GM19452 (cell line): ENCODE results near the gene ACTC1.
"Not testable (repeated sequence)": the region's sequence is repeated elsewhere in the genome, so short reads cannot be mapped to it uniquely, and the experiment has no call there.

Source experiments
- ATAC-seq: cut with Tn5 transposase; IDR thresholded peaks from one replicate; pipeline ENCODE4 v1.9.1; 2021; ENCODE audit not compliant: unreplicated experiment

Gene ACTC1

DNA sequence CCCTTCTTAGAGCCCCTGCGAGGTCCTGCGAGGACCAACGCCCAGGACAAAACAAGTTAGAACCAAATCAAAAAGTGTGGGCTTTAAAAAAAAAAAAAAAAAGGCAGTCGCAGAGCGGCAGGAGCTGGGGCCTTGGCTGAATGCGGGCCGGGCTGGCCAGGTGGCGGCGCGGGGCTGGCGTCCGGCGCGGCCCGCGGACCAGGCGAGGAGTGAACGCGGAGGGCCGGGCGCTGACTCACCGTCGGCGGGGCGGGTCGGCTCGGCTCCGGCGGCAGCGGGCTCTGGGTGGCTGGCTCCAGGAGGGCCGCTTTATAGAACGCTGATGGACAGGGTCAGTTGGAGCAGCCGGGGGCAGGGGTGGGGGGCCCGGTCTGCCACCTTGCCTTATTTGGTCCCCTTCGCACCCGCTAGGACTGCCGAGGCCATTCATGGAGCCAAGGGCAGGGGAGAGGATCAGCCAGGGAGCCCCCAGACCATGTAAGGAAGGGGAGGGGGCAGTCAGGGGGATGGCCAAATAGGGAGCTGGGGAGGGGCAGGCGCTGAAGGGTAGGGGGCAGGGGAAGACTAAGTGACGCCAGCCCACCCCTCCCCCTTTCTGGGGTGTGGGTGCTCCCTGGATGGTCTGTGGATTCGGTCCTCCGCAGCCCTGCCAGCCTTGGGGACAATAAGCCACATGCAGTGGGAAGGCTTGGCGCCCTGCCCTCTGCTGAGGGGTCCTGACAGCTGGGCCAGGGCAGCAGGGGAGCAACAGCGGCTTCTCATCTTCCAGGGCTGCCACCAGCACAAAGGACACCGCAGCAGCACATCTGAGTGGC, at the start of gene ACTC1:
Gene ACTC1 (minus strand): TSS at position 283 of the 815 bp plus-strand sequence. CDS start 741 bp downstream, outside the sequence.
- ATAC-seq = no peak

DNA sequence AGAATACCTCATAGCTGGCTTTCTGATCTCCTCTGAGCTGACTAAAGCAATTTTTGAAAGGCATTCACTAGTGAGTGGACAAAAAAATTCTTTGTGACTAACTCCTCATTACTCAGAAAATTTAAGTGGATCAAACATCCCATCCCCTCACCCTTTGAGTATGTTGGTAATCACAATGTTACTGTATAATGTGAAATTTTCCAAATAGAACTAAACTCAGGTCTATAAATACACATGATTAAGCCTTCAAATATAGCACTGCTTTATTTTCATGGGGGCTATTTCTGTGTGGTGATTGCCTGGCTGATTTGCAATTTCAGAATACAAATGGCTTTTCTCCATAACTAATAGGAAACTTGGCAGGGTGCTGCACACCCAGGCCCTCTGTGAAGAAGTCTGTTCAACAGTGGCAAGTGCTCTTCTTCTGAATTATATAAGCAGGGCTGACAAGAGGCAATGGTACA, 45.9 kb upstream of the ACTC1 start:
- no peak for ATAC-seq

DNA sequence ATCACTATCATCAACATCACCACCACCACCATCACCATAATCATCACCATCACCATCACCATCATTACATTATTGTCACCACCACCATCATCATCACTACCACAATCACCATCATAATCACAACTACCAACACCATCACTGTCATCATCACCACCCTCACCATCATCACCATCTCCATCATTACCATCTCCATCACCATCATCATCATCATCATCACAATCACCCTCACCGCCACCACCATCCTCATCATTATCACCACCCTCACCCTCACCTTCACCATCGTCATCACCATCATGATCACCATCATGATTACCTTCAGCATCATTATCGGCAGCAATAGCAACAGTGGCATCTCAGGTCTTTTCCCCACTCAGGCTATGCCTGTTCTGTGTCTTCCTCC, 42.9 kb upstream of the ACTC1 start:
- ATAC-seq = no peak

DNA sequence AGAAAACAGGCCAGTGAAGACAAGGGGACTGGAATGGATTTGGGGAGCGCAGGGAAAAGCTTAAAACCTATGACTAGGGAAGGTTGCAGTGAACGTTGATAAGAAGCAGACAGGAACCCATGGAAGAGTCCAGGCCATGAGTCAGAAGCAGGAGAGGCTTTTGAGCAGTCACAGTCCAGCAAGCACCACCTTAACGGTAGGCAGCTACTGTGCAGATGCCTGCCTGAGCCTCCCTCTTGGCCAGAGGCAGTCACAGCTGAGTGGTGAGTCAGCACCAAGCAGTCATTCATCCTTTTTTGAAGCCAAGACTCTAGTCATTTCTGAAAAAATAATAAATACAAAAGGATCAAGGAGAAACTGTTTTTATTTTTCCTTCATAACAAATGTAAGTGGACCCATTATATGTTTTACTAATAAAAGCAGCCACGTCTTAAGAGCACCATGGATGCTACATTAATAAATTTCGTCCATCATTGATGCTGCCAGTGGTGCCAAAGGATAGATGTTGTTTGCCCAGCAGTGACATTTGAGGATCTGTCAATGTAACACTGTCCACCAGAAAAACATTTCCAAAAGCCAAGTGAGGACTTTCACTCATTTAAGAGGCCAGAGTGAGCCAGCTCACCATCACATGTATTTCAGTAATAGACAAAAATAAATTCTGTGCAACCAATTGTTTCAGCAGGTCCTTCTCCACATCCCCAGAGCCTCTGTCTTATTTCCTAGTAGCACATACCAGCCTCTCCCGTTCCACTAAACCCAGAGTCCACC, 42.1 kb upstream of the ACTC1 start:
- no peak for ATAC-seq

DNA sequence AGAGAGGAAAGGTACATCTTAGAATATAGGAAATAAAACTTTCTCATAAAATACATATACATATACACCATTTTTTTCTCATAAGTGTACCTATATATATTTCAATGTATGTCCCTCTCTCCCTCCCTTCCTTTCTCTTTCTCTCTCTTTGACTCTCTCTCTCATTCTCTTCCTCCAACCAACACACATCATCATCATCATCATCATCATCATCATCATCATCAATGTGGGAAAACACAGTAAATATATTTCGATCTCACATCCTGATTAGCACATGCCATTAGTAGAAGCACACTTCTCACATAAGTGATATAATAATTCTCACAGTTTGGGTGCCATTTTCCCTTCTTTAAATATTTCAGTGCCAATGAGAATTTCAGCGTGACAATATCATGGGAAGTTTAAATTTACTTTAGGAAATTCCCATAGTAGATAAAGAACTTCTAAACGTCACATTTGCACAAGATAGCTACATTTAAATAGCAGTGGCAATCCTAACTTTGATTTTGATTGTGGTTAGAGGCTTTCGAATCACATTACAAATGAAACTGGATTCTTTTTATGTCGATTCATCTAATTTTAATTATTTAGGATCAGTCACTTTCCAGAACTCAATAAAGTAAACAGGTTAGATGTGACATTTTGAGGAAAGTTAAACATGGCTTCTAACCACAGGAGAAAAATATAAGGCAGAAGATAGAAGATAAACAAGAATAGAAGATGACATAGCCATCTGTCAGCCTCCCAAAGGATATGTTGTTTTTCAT, 33.0 kb upstream of the ACTC1 start:
- no peak for ATAC-seq

DNA sequence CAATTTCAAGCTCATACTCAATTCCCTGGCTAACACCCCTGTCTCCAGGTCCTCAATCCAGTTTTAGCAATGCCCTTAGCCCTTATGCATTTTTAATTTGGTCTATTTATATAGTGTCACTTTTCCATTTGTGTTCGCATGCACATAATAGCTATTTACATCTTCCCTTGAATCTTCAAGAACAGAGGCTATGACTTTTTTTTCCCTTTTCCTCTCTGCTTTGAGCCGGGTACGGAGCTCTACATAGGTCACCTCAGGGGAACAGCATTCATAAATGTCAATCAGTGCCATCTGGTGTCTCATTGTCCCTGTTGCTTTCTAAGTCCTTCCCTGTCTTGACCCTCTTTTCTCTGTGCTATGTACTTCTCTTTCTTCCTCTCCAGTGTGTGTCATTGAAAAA, 26.5 kb upstream of the ACTC1 start:
- no peak for ATAC-seq

DNA sequence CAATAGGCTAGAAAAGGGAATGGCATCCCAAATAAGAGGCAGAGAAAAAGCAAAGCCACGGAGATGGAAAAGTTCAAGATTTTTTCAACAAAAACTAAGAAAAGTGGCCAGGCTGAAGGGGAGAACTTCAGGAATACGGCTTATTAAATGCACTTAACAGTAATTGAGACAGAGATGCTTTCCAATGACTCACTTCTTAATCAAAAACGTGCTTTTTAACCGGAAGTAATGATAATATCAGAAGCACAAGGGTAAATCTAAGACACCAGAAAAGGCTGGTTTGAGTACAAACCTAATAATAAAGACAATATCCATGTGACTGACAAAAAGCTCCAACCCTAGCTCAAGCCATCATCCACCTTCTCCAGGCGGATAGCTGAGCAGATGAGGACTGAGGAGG, 24.8 kb upstream of the ACTC1 start:
- no peak for ATAC-seq

DNA sequence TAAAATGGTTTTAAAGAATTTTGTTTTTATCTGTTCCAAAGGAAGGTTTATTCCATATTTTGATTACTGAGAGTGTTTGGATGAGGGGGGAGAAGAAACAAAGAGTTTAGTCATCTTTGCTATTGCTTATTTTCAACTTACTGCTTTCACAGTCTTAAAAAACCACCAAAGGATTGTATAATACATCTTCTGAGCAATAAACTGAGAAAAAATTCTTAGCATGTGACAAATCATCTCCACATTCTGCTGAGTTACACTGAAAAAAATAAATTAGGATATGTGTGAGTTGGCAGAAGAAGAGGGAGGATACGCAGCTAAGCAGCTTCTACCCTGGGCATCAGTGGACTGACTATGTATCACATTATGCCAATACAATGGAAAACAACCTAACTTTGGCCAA, 23.2 kb upstream of the ACTC1 start:
- no peak for ATAC-seq

DNA sequence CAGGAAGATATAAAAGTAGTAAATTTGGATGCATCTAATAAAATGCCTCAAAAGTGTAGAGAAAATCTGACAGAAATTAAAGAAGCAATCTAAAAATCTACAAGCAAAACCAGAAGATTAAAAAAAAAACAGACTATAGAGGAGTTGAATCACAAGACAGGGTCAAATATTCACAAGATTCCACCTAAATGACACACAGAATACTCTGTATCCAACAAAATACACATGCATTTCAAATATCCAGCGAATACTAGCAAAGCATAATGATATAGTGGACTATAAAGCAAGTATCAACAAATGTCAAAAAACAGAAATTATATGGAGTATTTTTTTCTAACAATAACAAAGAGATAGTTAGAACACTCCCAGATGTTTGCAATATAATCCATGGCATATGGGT, 20.5 kb upstream of the ACTC1 start:
- ATAC-seq = no peak

DNA sequence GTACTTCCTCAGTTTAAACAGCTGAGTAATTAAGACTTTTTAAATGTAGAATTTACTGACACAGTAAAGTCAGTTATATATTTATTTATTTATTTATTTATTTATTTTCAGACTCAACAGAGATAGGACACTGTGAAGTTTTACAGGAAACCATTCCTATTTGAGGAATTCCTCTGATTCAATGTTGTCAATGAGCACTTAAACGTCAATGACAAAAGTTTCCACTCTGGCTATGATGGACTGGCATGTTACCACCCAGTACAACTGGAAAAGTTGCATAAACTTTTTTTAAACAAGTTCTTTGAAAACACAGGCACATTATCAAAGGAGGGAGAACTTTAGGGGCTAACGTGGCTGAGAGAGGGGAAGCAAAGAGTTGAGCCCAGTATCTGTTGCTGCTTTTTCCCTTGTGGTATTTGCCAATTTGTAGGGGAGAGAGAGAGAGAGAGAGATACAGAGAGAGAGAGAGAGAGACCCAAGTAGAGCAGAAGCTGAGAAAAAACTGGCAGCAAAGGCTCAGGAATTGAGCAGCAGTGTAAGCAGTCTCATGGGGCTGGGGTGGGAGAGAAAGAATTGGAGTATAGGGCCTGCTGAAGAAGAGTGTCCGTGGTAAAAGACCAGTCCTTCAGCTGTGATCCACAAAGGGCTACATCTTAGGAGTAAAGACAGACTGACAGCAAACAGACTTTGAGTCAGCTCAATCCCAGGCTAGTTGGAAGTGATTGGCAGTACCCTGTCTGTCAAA, 18.3 kb upstream of the ACTC1 start:
- no peak for ATAC-seq

DNA sequence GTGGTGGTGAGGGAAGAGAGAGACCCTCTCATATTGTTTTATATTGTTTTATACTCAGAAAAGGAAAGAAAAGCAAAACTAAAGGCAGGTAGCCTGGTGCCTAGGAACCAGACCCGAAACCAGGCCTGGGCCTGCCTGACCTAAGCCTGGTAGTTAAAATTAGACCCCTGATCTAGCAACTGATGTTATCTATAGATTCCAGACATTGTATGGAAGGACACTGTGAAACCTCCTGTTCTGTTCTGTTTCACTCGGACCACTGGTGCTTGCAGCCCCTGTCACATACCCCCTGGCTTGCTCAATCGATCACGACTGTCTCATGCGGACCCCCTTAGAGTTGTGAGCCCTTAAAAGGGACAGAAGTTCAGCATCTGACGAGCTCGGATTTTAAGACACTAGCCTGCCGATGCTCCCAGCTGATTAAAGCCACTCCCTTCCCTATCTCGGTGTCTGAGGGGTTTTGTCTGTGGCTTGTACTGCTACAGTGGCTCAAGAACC, 17.6 kb upstream of the ACTC1 start:
- not testable (repeated sequence) for ATAC-seq

DNA sequence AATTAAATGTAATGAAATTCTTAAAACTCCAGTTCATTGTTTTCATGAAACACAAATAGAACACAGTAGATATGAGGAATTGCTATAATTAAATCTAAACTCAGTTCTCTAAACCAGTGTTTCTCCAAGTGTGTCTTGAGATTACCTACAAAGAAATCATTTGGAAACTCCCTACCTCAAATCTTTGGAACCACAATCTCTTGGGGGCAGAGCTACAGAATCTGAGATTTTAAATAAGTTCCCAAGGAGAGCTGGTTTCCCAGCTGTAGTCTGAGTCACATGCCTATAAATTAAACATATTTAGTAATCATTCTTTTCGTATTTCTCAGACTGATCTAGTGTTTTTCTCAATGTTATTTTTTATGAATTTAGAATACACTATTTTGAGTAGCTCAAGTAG, 17.0 kb upstream of the ACTC1 start:
- ATAC-seq = no peak

DNA sequence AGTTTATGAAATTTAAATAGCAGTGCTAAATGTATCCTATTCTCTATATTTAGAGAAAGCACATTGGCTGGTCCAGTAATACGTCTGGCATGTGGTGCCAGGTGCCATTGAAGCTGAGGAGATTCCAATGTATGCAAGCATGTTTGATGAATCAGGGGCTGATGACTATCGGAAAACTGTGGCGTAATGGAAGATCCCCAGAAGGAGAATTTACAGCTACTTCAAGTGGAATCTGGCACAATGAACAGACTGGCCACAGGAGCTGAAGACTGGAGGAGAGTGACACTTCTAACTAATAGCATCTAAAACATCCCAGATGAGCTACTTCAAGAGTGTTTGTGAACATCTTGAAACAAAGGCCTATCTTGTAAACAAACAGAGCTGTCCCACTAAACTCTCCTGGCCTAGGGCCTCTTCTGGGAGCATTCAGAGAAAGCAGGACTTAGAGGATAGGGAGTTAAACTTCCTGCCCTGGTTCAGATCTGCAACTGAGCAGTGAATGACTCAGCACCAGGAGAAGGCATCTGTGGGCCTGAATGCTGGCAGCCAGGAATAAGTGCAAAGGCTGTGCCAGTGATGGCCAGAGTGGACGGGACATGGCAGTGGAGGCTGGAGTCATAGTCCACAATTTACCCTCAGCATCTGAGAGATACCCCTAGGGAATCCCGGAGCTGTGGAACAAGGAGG, 15.2 kb upstream of the ACTC1 start:
- ATAC-seq = no peak

DNA sequence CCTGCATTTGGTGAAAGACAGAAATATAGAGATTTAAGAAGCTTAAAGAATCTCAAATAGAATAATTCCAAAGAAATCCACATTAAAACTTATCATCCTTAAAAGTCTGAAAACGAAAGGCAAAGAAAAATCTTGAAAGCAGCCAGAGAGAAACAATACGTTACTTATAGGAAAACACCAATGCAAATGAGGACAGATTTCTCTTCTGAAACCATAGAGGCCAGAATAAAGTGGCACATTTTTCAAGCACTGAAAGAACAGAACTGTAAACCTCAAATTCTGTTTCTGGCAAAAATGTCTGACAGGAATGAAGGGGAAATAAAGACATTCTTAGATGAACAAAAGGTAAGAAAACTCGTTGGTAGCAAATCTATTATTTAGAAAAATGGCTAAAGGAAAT, 13.8 kb upstream of the ACTC1 start:
- no peak for ATAC-seq

DNA sequence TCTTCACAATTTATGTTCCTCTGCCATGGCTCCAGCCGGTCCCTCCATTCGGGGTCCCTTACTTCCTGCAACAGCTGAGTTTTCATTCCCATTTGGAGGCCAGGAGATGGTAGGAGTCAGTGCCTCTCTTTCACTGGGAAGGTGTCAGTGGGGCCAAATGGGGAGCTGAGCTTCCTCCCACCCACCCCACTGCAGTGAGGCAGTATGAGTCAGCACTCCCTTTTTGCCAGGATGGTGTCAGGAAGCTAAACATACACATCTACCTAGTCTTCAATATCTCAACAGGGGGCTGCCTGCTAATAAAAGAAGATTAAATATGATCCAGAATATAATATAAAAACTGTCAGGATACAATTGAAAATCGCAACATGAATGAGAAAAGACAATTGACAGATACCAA, 12.7 kb upstream of the ACTC1 start:
- ATAC-seq = no peak

DNA sequence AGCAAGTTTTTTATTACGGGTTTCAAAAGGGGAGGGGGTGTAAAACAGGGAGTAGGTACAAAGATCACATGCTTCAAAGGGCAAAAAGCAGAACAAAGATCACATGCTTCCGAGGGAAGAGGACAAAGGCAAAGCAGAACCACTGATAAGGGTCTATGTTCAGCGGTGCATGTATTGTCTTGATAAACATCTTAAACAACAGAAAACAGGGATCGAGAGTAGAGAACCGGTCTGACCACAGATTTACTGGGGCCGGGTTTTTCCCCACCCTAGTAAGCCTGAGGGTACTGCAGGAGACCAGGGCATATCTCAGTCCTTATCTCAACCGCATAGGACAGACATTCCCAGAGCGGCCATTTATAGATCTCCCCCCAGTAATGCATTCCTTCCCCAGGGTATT, 11.9 kb upstream of the ACTC1 start:
- not testable (repeated sequence) for ATAC-seq

DNA sequence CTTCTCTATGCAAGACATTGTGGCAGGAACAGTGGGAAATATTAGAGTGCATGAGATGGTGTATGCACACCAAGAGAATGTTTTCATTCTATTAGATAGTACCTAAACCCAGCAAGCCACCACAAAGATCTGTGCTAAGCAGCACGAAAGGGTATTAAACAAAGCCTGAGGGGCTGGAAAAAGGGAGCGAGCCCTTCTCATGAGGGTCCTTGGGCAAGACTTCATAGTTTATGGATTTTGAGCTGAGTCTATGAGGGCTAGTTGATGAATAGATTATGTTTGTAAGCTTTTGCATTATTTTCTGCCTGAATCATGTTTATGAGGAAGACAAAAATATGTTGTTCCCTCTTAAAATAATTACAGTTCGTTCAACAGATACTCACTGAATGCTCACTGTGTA, 9.4 kb upstream of the ACTC1 start:
- no peak for ATAC-seq

DNA sequence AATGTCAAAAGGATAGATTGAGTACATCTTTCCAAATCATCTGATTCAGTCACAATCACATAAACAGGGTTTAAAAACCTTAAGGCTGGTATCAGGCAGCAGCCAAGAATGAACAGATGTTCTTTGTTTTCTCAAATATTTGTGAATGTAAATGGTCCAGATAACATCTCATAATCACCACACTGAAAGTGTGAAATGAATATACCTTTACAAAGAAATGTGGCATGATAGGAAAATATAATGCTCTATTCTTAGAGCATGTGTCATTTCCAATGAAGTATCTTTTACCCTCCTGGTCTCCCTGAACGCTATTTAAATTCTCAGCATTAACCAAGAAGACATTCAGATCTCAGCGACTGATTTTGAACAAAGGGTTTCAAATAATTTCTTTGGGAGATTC, 8.8 kb upstream of the ACTC1 start:
- no peak for ATAC-seq

DNA sequence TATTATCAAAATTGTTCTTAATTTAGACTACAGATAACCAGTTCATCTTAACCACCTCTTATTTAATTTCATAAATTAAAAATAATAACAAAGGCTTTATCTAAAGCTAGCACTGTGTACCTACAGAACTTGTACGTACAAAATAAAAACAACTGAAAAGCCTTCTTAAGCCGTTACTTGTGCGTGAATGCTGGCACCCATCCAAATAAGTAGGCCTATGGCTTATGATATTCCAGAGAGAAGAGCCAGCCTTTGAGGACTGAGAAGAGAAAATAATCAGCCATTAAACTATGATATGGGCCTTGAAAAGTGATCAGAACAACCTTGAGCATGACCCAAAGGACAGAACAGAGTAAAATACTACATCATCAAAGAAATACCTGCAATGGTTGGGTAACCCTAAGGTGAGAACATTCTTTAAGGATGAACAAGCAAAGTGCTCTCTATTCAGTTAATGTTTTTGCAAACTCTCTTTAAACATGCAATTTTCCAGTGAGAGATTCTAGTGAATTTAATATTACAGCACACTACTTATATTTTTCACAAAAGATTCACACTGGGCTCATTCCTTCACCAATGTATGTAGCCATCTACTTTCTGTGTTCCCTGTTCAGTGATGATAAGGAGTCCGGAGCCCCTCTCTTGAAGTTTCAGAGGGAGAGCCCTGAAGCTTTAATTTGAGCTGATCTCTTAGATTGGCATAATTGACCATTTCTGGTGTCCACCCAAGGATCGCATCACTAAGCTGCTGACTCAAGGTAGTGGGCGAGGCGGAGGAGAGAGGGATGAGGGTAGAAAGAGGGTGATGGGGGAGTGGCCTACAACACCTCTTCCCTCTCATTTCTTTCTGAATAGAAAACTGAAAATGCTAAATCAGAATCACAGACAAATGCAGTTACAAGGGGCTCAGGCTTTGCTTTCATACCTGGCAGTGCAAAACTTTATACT, 7.7 kb upstream of the ACTC1 start:
- ATAC-seq = no peak
